Measurements from ENCODE around the gene NELL1.

NELL1 gene

GRCh38 chr11:21403069-21403468 lies 733.7 kb downstream of the NELL1 start:
- DNase-seq (ENCODE audit: extremely low read depth in 1 of 2, low read depth in 1 of 2): no peak

- DNase-seq (ENCODE audit: extremely low read depth in 1 of 2, low read depth in 1 of 2): no peak
Measured at GRCh38 chr11:21405422-21405821, 736.0 kb downstream of the NELL1 start.

GRCh38 chr11:21410513-21410912 lies 741.1 kb downstream of the NELL1 start:
- DNase-seq (ENCODE audit: extremely low read depth in 1 of 2, low read depth in 1 of 2): no peak

- DNase-seq (ENCODE audit: extremely low read depth in 1 of 2, low read depth in 1 of 2): no peak
Measured at GRCh38 chr11:21411104-21411503, 741.7 kb downstream of the NELL1 start.

GRCh38 chr11:21411597-21411996 lies 742.2 kb downstream of the NELL1 start:
- DNase-seq (ENCODE audit: extremely low read depth in 1 of 2, low read depth in 1 of 2): no peak

- DNase-seq (ENCODE audit: extremely low read depth in 1 of 2, low read depth in 1 of 2): no peak
Measured at GRCh38 chr11:21412652-21413383, 743.4 kb downstream of the NELL1 start.

GRCh38 chr11:21414953-21415352 lies 745.6 kb downstream of the NELL1 start:
- no peak for DNase-seq (ENCODE audit: extremely low read depth in 1 of 2, low read depth in 1 of 2)

GRCh38 chr11:21415606-21416005 lies 746.2 kb downstream of the NELL1 start:
- DNase-seq (ENCODE audit: extremely low read depth in 1 of 2, low read depth in 1 of 2): no peak

GRCh38 chr11:21421711-21422329 lies 752.4 kb downstream of the NELL1 start:
- DNase-seq (ENCODE audit: extremely low read depth in 1 of 2, low read depth in 1 of 2): no peak

GRCh38 chr11:21426931-21427330 lies 757.5 kb downstream of the NELL1 start:
- no peak for DNase-seq (ENCODE audit: extremely low read depth in 1 of 2, low read depth in 1 of 2)

- DNase-seq (ENCODE audit: extremely low read depth in 1 of 2, low read depth in 1 of 2): no peak
Measured at GRCh38 chr11:21427726-21428125, 758.3 kb downstream of the NELL1 start.

GRCh38 chr11:21428796-21429195 lies 759.4 kb downstream of the NELL1 start:
- no peak for DNase-seq (ENCODE audit: extremely low read depth in 1 of 2, low read depth in 1 of 2)

GRCh38 chr11:21429401-21429800 lies 760.0 kb downstream of the NELL1 start:
- no peak for DNase-seq (ENCODE audit: extremely low read depth in 1 of 2, low read depth in 1 of 2)

GRCh38 chr11:21430537-21430936 lies 761.2 kb downstream of the NELL1 start:
- no peak for DNase-seq (ENCODE audit: extremely low read depth in 1 of 2, low read depth in 1 of 2)

GRCh38 chr11:21446939-21447590 lies 777.7 kb downstream of the NELL1 start:
- DNase-seq (ENCODE audit: extremely low read depth in 1 of 2, low read depth in 1 of 2): no peak

GRCh38 chr11:21447871-21448270 lies 778.5 kb downstream of the NELL1 start:
- DNase-seq (ENCODE audit: extremely low read depth in 1 of 2, low read depth in 1 of 2): no peak

GRCh38 chr11:21456186-21456585 lies 786.8 kb downstream of the NELL1 start:
- no peak for DNase-seq (ENCODE audit: extremely low read depth in 1 of 2, low read depth in 1 of 2)

- no peak for DNase-seq (ENCODE audit: extremely low read depth in 1 of 2, low read depth in 1 of 2)
Measured at GRCh38 chr11:21460082-21460481, 790.7 kb downstream of the NELL1 start.

- no peak for DNase-seq (ENCODE audit: extremely low read depth in 1 of 2, low read depth in 1 of 2)
Measured at GRCh38 chr11:21461701-21462100, 792.3 kb downstream of the NELL1 start.

GRCh38 chr11:21464601-21465193 lies 795.3 kb downstream of the NELL1 start:
- no peak for DNase-seq (ENCODE audit: extremely low read depth in 1 of 2, low read depth in 1 of 2)

- DNase-seq (ENCODE audit: extremely low read depth in 1 of 2, low read depth in 1 of 2): no peak
Measured at GRCh38 chr11:21465203-21465602, 795.8 kb downstream of the NELL1 start.

GRCh38 chr11:21465920-21466319 lies 796.5 kb downstream of the NELL1 start:
- no peak for DNase-seq (ENCODE audit: extremely low read depth in 1 of 2, low read depth in 1 of 2)

Measured in stimulated activated CD8-positive, alpha-beta memory T cell treated with anti-CD3 and anti-CD28 coated beads, Interleukin-7, amount 100 ng/mL, for 48 hours (primary cell).